GM23248 (cell line): ENCODE results near the gene FOXQ1.

ENCODE experiments used
- EZH2 ChIP-seq: fragments of 200-600 bp; sonication (generic); IDR thresholded peaks from 2 replicates; pipeline ENCODE4 v1.6.1; 2018; ENCODE audit warnings: antibody characterized with exemption, mild to moderate bottlenecking; ENCODE audit not compliant: insufficient read depth, poor library complexity, severe bottlenecking
- EZH2phosphoT487 ChIP-seq: fragments of 200-600 bp; sonication (generic); IDR thresholded peaks from 2 replicates; pipeline ENCODE4 v1.6.1; 2018; ENCODE audit warnings: antibody characterized with exemption, moderate library complexity, mild to moderate bottlenecking, low read depth; ENCODE audit not compliant: insufficient read depth

DNA sequence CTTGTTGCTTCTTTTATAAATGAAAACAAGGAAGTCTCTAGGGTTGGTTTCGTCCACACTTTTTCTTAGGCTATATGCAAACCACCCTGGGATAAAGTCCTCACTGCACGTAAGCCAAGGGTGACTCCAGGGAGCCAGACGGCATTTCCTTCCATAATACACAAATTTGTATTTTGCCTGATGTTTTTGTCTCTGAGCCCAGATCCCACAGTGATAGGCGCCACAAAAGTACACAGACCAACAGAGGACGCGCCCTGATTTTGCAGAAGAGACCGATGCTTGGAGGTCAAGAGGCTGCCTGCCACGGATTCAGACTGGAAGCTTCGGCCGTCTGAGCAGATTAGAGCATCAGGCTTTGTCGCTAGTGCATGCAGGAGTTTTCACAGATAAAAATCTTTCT, 22.8 kb downstream of the FOXQ1 start:
- TF ChIP-seq EZH2 = no peak
- no peak for TF ChIP-seq EZH2phosphoT487
